GM12872 (cell line): Measurements from ENCODE around the gene GPR25.

Source experiments
- CTCF ChIP-seq: IDR thresholded peaks from 3 replicates; pipeline ENCODE4 v1.5.1; 2011; ENCODE audit warnings: low read depth, mild to moderate bottlenecking, low read length, moderate library complexity; ENCODE audit not compliant: insufficient read depth

Gene GPR25

GRCh38 chr1:200872446-200873115, at the start of gene GPR25:
Gene GPR25, plus strand, starts transcription at chr1:200872981. Its CDS starts 57 bp downstream, at chr1:200873038.
- TF ChIP-seq CTCF, result no peak

- TF ChIP-seq CTCF, result no peak
Observed at GRCh38 chr1:200831091-200831490, 41.7 kb upstream of the GPR25 start.

GRCh38 chr1:200834383-200834782, 38.4 kb upstream of the GPR25 start:
- no peak for TF ChIP-seq CTCF

- TF ChIP-seq CTCF, result no peak
Observed at GRCh38 chr1:200836213-200836612, 36.6 kb upstream of the GPR25 start.

- peak; percentile 29; the same call in 1 of the 3 replicates for TF ChIP-seq CTCF
Observed at GRCh38 chr1:200837931-200838571, 34.7 kb upstream of the GPR25 start.

GRCh38 chr1:200838676-200839445, 33.9 kb upstream of the GPR25 start:
- no peak for TF ChIP-seq CTCF

GRCh38 chr1:200845360-200845759, 27.4 kb upstream of the GPR25 start:
- no peak for TF ChIP-seq CTCF
